Right cardiac atrium (tissue), 5 donors: ENCODE data around the gene GNG8. TPM values are rescaled to one million over a fixed set of nuclear protein-coding genes. Genes with fewer than 3 reads are reported as not detected.
A peak's percentile ranks its signal among the peaks of the same experiment; 100 is the strongest.

ENCODE experiments used
- ATAC-seq, 2 donors: fragments of 200-7000 bp; cut with Tn5 transposase; one replicate each; pipeline versions ENCODE4 v1.8.0 to v1.9.1; 2020; ENCODE audit warnings: moderate library complexity in 2 of 2, mild to moderate bottlenecking in 1 of 2
- DNase-seq, 3 donors: peaks; one replicate each; pipeline ENCODE4 v3.0.0-alpha.2; 2020
- H3K27ac ChIP-seq: one replicate; pipeline ENCODE4 v1.5.1; 2013; ENCODE audit warnings: mild to moderate bottlenecking, low read length, control low read depth, moderate library complexity
- H3K27me3 ChIP-seq: one replicate; pipeline ENCODE4 v1.6.1; 2013; ENCODE audit not compliant: control insufficient read depth, insufficient read depth
- H3K4me1 ChIP-seq: one replicate; pipeline ENCODE4 v1.6.1; 2013; ENCODE audit warnings: low read length; ENCODE audit not compliant: control insufficient read depth, insufficient read depth
- H3K4me3 ChIP-seq: one replicate; pipeline ENCODE4 v1.5.1; 2013; ENCODE audit warnings: low read length, control low read depth
- H3K9me3 ChIP-seq: one replicate; pipeline ENCODE4 v1.6.1; 2013; ENCODE audit warnings: low read length; ENCODE audit not compliant: control insufficient read depth
- WGBS: extraction: QIAGEN DNeasy Blood & Tissue Kit; methylation state at CpG from one replicate; pipeline ENCODE4 v1.1.7; 2013; 5-methylcytosine and 5-hydroxymethylcytosine counted together
- intact Hi-C, 4 donors: fragments of 100-400 bp; cut with DNase I; formaldehyde crosslinking; loops; one replicate each; pipeline versions ENCODE4 v1.11.0 to v1.14.0; 2022 to 2023
- polyA plus RNA-seq: library from polyadenylated mRNA; stranded (reverse); fragments of 200-250 nt; gene quantifications from one replicate; pipeline ENCODE4 v1.2.3, GENCODE V29; 2013
- total RNA-seq, 4 donors: library from RNA; stranded (reverse); fragmentation: NEBNext Ultra II Directional; extraction: Animal tissue kit (Norgen Biotek cat#: 25700); gene quantifications; one replicate each; pipeline ENCODE4 v1.2.1, GENCODE V29; 2021
- donor health status: healthy with polysubstance abuse.
- donor health status: DM: no; HTN: yes; CAD: no.
- donor health status: DM: no; HTN: no; CAD: no.
- donor health status: DM: no; HTN: yes; CAD: no; lungs with severe emphysema.
- donor health status: DM: yes; HTN: yes; CAD: no.

GNG8 gene
- total and polyA plus RNA-seq, 5 donors: 3.0 to 7.4 (median 4.7) TPM; not detected in 1

GRCh38 chr19:46644720-46645119 is 8.7 kb upstream of the GNG8 start:
- Histone ChIP-seq H3K27ac (no peak overlapping the region), H3K9me3 (no peaks in the 10 kb centered on the region), H3K27me3 (no peaks in the 10 kb centered on the region), H3K4me1 (no peaks in the 10 kb centered on the region), H3K4me3 (no peak overlapping the region)
- 42% methylated on average over 3 of the region's 3 CpGs for WGBS
- ATAC-seq (peak in 1 of 2 donors; percentile 42), DNase-seq (peak in 1 of 3 donors; percentile 28)
- intact Hi-C loops: no loop called here

- WGBS: 64% methylated on average over 2 of the region's 2 CpGs
Observed at GRCh38 chr19:46640656-46641055, 4.7 kb upstream of the GNG8 start.

GRCh38 chr19:46639358-46640182 is 3.6 kb upstream of the GNG8 start:
- intact Hi-C loops: no loop called here
- Histone ChIP-seq H3K27ac (peak overlapping the region; percentile 14), H3K27me3 (no peaks in the 10 kb centered on the region), H3K4me1 (peaks cover 3% of the 10 kb centered on the region), H3K9me3 (no peaks in the 10 kb centered on the region), H3K4me3 (peak overlapping the region; percentile 35)
- ATAC-seq (peak; percentile 46 to 70), DNase-seq (peak; percentile 72 to 94 (median 91))
- 7% methylated on average over 49 of the region's 49 CpGs for WGBS

More at GRCh38 chr19:46640656-46641055, 4.7 kb upstream of the GNG8 start:
- Histone ChIP-seq H3K9me3 (no peaks in the 10 kb centered on the region), H3K27ac (no peak overlapping the region), H3K4me3 (no peak overlapping the region), H3K27me3 (no peaks in the 10 kb centered on the region), H3K4me1 (peaks cover 3% of the 10 kb centered on the region)
- ATAC-seq: no peak
- intact Hi-C loops: no loop called here
- DNase-seq: no peak

DNA sequence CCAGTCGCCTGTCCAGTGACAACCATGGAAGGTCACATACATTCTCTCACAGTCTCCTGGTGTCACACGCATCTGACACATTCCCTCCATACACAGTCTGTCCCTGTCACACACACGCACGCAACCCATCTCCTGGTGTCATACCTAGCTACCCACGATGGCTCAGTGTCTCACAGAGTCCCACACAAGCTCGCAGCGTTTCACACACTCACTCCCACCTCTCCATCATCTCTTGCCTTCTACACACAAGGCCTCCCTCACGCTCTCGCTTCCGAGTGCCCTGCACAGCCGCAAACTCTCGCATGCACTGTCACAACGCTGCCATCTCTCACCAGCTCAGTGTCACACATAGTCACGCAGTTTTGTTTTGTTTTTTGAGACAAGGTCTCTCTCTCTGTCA is 1.2 kb upstream of the GNG8 start:
- no peak overlapping the region for H3K4me3 ChIP-seq
- ATAC-seq (no peak), DNase-seq (peak in 1 of 3 donors; percentile 32)
- H3K9me3 ChIP-seq: no peaks in the 10 kb centered on the region
- no peak overlapping the region for H3K27ac ChIP-seq
- no peaks in the 10 kb centered on the region for H3K27me3 ChIP-seq
- peaks cover 3% of the 10 kb centered on the region for H3K4me1 ChIP-seq
- 85% methylated on average over 14 of the region's 14 CpGs for WGBS
- intact Hi-C loops: no loop called here

GRCh38 chr19:46634656-46635218 is 1.3 kb downstream of the GNG8 start:
- DNase-seq (peak in 1 of 3 donors; percentile 63), ATAC-seq (no peak)
- intact Hi-C loops: no loop called here
- Histone ChIP-seq H3K4me3 (peak overlapping the region; percentile 34), H3K4me1 (peaks cover 3% of the 10 kb centered on the region), H3K9me3 (no peaks in the 10 kb centered on the region), H3K27me3 (no peaks in the 10 kb centered on the region), H3K27ac (no peak overlapping the region)
- WGBS: 12% methylated on average over 23 of the region's 23 CpGs

DNA sequence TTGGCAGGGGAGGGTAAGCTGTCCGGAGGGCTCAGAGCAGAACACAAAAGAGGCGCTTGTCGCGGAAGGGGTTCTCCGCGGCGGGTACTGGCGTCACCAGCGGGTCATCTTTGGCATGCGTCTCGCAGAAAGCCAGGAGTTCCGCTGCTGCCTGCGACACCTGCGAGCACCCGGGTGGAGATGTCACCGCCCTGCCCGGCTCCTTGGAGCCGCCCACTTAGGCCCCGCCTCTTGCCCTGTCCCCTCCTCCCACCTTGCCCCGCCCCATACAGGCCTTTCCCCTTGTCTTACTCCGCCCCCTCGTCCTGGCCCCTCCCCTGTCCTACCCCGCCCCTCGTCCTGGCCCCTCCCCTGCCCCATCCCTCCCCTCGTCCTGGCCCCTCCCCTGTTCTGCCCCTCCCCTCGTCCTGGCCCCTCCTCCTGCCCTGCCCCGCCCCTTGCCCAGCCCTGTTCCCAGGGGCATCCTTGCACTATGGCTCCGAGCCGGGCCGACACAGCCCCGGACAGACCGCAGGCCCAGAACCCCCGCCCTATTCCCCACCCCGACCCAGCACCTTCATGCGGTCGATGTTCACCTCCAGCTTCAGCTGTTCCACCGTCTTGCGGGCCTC is 1.9 kb downstream of the GNG8 start:
- WGBS: 14% methylated on average over 38 of the region's 38 CpGs
- Histone ChIP-seq H3K27ac (no peak overlapping the region), H3K4me1 (peaks cover 3% of the 10 kb centered on the region), H3K9me3 (no peaks in the 10 kb centered on the region), H3K4me3 (peak overlapping the region; percentile 34), H3K27me3 (no peaks in the 10 kb centered on the region)
- DNase-seq: peak; percentile 82 to 93 (median 87)
- intact Hi-C loops: no loop called here
- peak; percentile 57 to 70 for ATAC-seq

GRCh38 chr19:46633130-46633529 is 2.9 kb downstream of the GNG8 start:
- no peaks in the 10 kb centered on the region for H3K9me3 ChIP-seq
- H3K4me1 ChIP-seq: no peaks in the 10 kb centered on the region
- ATAC-seq (no peak), DNase-seq (peak in 1 of 3 donors; percentile 9)
- no peak overlapping the region for H3K4me3 ChIP-seq
- H3K27me3 ChIP-seq: no peaks in the 10 kb centered on the region
- intact Hi-C loops: no loop called here
- WGBS: 94% methylated on average over 3 of the region's 3 CpGs
- H3K27ac ChIP-seq: no peak overlapping the region

GRCh38 chr19:46631481-46631880 is 4.5 kb downstream of the GNG8 start:
- Histone ChIP-seq H3K27me3 (no peaks in the 10 kb centered on the region), H3K4me1 (no peaks in the 10 kb centered on the region), H3K9me3 (no peaks in the 10 kb centered on the region), H3K27ac (no peak overlapping the region), H3K4me3 (no peak overlapping the region)
- DNase-seq: peak in 1 of 3 donors; percentile 68
- WGBS: 43% methylated on average over 6 of the region's 6 CpGs
- intact Hi-C loops: no loop called here
- no peak for ATAC-seq

- H3K4me3 ChIP-seq: no peak overlapping the region
- no peaks in the 10 kb centered on the region for H3K4me1 ChIP-seq
- no peaks in the 10 kb centered on the region for H3K9me3 ChIP-seq
- 72% methylated on average over 14 of the region's 14 CpGs for WGBS
- intact Hi-C loops: no loop called here
- DNase-seq (peak in 1 of 3 donors; percentile 52), ATAC-seq (peak; percentile 15 to 38)
- no peak overlapping the region for H3K27ac ChIP-seq
- no peaks in the 10 kb centered on the region for H3K27me3 ChIP-seq
Observed at GRCh38 chr19:46630586-46631205, 5.3 kb downstream of the GNG8 start.

- WGBS: 52% methylated on average over 15 of the region's 15 CpGs
- no peaks in the 10 kb centered on the region for H3K4me1 ChIP-seq
- no peak overlapping the region for H3K4me3 ChIP-seq
- intact Hi-C loops: no loop called here
- DNase-seq (peak; percentile 73 to 87 (median 85)), ATAC-seq (peak; percentile 33 to 51)
- no peaks in the 10 kb centered on the region for H3K27me3 ChIP-seq
- H3K27ac ChIP-seq: peak overlapping the region; percentile 63
- H3K9me3 ChIP-seq: no peaks in the 10 kb centered on the region
Observed at GRCh38 chr19:46629546-46630025, 6.4 kb downstream of the GNG8 start.
